GM21367 (cell line): ENCODE results near the gene KCNJ10.

Source experiments
- ATAC-seq: cut with Tn5 transposase; IDR thresholded peaks from one replicate; pipeline ENCODE4 v1.9.1; 2021; ENCODE audit not compliant: unreplicated experiment

KCNJ10 gene

DNA sequence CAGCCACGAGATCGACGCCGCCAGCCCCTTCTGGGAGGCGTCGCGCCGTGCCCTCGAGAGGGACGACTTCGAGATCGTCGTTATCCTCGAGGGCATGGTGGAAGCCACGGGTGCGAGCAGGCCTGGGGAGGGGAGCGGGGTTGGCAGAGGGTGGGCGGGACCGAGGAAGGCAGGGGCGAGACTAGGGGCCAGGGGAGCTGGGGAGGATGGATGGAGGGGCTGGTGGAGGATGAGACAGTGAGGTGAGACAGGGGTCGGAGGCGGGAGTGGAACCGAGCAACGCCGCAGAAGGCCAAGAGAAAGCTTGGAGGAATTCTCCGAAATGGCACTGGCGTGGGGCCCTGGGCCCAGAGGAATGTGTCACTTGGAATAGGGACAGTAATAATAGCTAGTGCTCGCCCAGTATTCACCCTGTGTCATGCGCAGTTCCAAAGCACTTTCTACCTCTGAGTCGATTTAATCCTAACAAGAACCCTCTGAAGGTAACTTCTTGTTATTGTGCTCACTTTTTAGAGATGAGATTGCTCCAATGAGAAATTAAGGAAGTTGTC, 14.9 kb upstream of the KCNJ10 start:
- no peak for ATAC-seq

DNA sequence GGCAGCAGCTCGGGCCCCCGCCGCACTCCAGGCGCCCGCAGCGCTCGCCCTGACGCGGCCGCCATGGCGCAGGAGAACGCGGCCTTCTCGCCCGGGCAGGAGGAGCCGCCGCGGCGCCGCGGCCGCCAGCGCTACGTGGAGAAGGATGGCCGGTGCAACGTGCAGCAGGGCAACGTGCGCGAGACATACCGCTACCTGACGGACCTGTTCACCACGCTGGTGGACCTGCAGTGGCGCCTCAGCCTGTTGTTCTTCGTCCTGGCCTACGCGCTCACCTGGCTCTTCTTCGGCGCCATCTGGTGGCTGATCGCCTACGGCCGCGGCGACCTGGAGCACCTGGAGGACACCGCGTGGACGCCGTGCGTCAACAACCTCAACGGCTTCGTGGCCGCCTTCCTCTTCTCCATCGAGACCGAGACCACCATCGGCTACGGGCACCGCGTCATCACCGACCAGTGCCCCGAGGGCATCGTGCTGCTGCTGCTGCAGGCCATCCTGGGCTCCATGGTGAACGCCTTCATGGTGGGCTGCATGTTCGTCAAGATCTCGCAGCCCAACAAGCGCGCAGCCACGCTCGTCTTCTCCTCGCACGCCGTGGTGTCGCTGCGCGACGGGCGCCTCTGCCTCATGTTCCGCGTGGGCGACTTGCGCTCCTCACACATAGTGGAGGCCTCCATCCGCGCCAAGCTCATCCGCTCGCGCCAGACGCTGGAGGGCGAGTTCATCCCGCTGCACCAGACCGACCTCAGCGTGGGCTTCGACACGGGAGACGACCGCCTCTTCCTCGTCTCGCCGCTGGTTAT, 14.2 kb upstream of the KCNJ10 start:
- ATAC-seq = no peak

DNA sequence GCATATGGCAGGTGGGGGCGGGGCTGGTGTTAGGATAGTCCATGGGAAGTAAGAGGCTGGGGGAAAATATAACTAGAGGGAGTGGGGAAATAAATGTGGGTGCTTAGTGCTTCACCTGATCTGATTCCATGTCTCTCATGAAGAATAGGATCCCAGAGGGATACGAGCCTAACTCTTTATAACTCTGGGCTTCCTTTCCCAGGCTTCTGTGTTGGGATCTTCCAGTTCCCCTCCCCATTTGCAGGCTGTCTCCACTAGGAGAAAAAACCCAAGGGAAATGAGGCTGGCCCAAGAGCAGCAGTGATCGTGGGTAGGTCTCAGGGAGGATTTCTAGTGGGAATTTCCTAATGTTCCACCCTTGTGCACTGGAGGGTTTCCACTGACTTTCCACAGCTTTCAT, 13.0 kb upstream of the KCNJ10 start:
- ATAC-seq = no peak

DNA sequence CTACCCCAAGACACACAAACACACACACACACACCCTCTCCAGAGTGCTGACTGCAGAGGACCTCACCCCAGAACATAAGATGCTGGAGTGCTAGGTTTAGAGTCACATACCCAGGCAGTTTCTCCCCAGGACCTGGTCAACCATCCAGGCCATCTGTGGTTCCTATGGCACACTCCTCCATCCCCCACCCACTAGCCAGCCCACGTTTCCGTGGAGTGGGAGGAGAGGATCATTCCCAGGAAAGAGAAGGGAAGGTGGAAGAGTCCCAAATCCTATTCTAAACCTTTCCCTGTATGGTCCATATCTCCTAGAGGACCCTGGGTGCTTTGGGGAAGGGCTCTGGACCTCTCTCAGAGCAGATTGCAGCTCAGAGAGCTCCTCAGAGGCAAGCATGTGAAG, 12.5 kb upstream of the KCNJ10 start:
- ATAC-seq = no peak

DNA sequence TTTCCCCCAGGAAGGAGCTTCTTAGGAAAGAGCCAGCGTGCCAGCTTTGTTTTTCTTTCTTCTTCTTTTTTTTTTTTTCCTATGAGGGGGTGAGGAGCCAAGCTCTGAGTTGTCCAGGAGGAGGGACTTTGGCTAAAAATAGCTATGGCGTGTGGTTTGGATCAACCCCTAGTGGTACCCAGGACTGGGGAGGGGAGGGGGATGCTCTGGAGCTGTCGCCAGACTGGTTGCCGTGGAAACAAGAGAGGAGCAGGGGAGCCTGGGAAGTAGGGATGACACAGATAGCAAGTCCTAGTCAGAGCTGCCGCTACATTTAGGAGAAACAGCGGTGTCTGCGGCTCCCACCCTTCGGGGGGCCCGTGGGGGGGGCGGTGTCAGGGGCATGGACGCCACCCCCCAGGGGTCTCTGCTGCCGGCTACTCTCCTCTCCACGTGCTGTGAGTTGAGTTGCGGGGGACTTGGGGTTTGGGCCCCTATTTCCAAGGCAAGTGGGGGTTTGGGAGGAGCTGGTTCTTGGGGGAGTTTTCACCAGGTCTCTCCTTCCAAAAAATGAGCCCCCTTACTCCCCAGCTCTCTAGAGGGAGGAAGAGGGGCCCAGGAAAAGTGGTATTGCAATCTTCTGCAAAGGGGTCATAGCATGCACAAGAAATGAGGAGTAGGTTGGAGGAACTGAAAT, 11.4 kb upstream of the KCNJ10 start, which contains the start of gene KCNJ9:
Gene KCNJ9 (plus strand): TSS at position 278 of the 676 bp plus-strand sequence. CDS start 2,493 bp downstream, outside the sequence.
- ATAC-seq = no peak

DNA sequence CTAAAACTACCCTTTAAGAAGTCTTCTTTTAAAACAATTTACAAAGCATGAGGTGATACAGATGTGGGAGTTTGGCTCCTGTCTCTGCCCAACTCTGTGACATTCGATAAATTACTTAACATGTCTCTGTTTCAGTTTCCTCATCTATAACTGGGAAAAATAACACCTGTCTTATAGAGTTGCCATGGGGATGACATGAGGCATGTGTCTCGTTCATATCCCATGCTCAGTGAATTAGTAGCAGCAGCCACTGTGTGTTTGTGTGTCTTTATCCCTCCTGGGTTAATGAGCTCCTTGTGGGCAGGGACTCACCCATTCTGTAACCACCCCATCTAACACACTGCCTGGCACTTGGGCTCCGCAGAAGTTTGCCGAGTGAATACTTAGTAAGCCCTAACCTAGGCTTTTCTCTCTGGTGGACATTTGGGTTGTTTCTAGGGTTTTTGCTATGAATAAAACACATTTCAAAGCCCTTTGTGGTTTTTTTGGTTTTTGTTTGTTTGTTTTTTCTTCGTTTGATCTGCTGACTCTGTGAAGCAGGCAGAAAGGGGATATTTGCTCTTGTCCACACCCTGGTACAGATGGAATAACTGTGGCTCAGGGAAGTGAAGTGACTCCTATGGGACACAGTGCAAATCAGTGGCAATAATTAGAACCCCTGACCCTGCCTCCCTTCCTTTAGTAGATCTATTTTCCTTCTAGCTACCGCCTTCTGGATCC, 10.6 kb upstream of the KCNJ10 start:
- no peak for ATAC-seq

DNA sequence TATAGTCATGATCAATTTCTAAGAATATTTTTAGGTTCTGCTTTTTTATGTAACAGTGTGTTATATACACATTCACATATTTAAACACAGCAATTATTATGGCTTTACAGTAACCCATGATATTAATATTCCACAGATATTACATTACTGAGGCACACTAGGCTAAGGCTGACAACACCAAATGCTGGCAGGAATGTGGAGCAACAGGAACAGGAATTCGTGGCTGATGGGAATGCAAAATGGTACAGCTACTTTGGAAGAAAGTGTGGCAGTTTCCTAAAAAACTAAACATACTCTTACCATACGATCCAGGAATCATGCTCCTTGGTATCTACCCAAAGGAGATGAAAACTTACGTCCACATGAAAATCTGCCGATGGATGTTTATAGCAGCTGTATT, 9.5 kb upstream of the KCNJ10 start:
- ATAC-seq = no peak

- ATAC-seq = peak; percentile 78
Measured at GRCh38 chr1:160078512-160079195, 8.7 kb upstream of the KCNJ10 start.

GRCh38 chr1:160077486-160077885, 7.5 kb upstream of the KCNJ10 start:
- no peak for ATAC-seq

- ATAC-seq = no peak
Measured at GRCh38 chr1:160076295-160076694, 6.3 kb upstream of the KCNJ10 start.

DNA sequence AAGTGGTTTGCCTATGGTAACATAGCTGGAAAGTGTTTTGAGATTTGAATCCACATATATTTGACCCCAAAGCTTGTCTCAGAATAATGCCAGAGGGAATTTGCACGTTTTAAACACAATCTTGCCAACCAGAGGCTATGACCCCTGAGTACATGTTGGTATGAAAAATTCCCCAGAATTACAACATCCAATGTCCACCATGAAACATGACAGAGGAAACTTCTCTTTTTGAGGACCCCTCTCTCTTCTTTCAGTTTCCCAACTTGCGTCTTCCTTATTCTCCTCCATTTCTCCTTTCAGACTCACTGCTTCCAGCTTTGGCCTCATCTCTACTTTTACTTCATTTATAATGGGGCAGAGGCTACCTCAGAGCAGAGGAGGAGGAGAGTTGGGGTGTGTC, 5.9 kb upstream of the KCNJ10 start:
- no peak for ATAC-seq

DNA sequence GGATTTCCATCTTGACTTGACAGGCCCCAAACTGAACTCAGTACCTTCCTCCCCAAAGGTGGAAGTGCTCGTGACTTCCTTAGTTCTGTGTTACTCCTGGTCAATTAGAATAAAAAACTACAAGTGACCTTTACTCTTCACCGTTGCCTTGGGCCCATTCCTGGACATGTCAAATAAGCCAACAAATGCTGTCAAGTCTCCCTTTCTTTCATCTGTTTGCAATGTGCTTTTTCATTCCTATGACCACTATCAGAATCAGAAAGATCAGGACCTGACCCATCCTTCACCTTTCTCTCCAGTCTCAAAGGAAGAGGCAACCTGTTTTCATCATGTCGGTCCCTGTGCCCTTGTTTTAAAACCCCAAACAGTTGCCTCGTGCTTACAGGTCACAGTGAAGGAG, 4.9 kb upstream of the KCNJ10 start:
- no peak for ATAC-seq

DNA sequence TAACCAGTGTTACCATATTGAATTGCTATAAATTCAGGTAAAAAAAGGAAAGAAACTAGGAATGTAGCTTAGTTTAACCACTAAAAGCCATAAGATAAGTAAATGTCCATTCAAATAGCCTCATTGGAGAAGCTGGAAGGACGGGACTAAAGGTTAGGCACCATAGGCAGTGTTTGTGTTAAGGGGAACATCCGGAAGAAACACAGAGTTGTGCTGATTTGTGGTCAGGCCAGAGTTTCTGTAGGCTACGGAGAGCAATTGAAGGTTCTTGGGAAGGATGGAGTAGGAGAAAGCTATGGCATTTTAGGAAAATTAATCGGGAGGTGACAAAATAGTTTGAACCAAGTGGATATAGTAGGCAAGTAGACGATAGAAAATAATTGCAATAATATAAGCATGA, 1.3 kb upstream of the KCNJ10 start:
- ATAC-seq = no peak

- ATAC-seq = no peak
Measured at GRCh38 chr1:160070243-160071163, 543 bp upstream of the KCNJ10 start.

- no peak for ATAC-seq
Measured at GRCh38 chr1:160068225-160068624, 1.7 kb downstream of the KCNJ10 start.

GRCh38 chr1:160066829-160067745, 2.9 kb downstream of the KCNJ10 start:
- no peak for ATAC-seq

DNA sequence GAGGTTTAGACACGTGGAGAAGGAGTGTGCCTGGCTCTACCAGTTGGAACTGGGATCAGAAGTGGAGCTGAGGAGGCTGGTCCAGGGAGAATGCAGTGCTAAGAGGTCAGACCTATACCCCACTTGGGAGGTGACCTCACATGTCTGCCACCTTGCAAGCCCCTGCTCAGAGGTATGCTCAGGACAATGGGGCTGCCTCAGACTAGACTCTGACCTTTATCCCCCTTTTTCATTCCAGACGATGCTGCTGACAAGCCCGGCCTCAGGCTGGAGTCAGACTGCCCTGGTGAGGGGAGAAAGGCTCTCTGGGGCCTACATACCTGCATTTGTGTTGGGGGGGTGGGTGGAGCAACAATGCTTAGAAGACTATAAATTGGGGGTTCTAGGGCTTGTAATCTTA, 5.2 kb downstream of the KCNJ10 start:
- no peak for ATAC-seq

DNA sequence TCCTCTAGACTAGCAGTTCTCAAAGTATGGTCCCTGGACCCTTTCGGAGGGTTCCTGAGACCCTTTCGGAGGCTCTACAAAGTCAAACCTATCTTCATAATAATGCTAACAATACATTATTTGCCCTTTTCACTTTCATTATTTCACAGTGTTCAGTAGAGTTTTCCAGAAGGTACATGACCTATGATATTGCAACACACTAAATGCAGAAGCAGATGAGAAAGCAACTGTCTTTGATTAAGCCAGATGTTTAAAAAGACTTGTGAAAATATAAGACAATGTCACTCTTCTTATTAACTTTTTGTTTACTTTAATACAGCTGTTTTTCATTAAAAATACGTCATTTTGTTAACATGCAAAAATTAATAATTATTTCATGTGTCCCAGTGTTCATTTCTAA, 5.8 kb downstream of the KCNJ10 start:
- no peak for ATAC-seq

GRCh38 chr1:160063176-160063575, 6.8 kb downstream of the KCNJ10 start:
- ATAC-seq = no peak
